KG1 (cell line): ENCODE results near the gene LINGO3.

Source experiments
- DNase-seq: peaks from one replicate; lab custom pipeline; 2025; lab: John Stamatoyannopoulos, UW

LINGO3 gene

GRCh38 chr19:2261438-2262172 is 46.3 kb downstream of the LINGO3 start:
- no peak for DNase-seq

GRCh38 chr19:2260341-2260805 is 47.6 kb downstream of the LINGO3 start:
- no peak for DNase-seq

- no peak for DNase-seq
Observed at GRCh38 chr19:2259336-2259735, 48.6 kb downstream of the LINGO3 start.
